ENCODE results near the gene PDPK1.

- TF ChIP-seq CTCF (IDR thresholded peaks at IDR 0.05) (no peak), POLR2A (IDR thresholded peaks at IDR 0.05) (no peak), POLR2AphosphoS5 (IDR thresholded peaks at IDR 0.05) (no peak), EP300 (IDR thresholded peaks at IDR 0.05) (no peak)
These were observed 39.1 kb upstream of the PDPK1 start for GRCh38 chr16:2498531-2499253.

Measured in gastroesophageal sphincter (tissue), 3 donors.